ENCODE results near the gene S100A11. TPM values are rescaled to one million over a fixed set of nuclear protein-coding genes. Genes with fewer than 3 reads are reported as not detected.

The S100A11 gene
- total and polyA plus RNA-seq, 3 experiments from 2014 or later: 257 to 554 (median 262) TPM

DNA sequence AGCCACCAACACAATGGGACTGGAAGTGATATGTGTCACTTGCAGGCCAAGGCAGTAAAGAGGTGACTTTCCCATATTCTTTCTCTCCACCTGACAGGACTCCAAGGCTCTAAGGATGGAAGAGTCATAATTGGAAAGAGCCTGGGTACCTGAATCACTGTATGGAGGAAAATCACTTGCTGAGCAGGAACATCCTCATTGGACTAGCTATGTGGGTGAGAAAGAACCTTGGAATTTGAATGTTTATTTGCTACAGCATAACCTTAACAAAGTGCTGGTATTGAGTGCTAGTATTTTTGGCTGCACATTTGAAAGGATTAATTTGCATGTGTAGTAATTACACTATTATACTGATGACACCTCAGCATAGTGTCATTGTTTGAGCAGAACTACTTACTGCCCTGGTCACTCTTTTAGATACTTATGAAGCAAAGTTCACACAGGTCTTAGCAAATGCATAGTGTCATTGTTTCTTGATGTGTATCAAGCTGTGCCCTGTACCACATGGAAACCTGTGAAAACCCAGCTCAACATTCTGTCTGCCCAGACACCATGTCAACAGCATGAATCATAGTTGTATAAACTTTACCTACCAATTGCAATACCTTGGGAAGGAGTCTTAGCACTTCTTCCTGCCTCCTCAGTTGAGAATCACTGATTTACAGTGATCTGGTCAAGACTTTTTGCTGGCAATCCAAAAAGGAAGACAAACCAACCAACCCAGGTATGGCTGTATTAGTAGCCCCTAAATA, 38.0 kb downstream of the S100A11 start:
- no peaks in the 10 kb centered on the region for H3K9me3 ChIP-seq (ENCODE audit: low read length)

GRCh38 chr1:151997284-151997570, 39.6 kb downstream of the S100A11 start:
- peaks cover 6% of the 10 kb centered on the region in 2 donors for H3K27me3 Mint-ChIP-seq
- CTCF ChIA-PET: interaction anchor here (2.5 to 19.1 kb wide), 5 partner anchors 10 to 60 kb away, joined by 9 to 339 read pairs (median 31); no protein-coding TSS in a partner anchor

More for the DNA sequence above, 38.0 kb downstream of the S100A11 start:
- ChIA-PET CTCF (interaction anchor here (1.0 to 19.1 kb wide), 7 partner anchors 11 to 405 kb away, joined by 3 to 339 read pairs (median 31); no protein-coding TSS in a partner anchor), POLR2A (interaction anchor here (1.1 kb wide), 1 partner anchor 31 kb away, joined by 3 read pairs; no protein-coding TSS in a partner anchor)
- peaks cover 6% of the 10 kb centered on the region for H3K4me1 ChIP-seq (ENCODE audit: insufficient read depth, low read length)
- H3K27me3 ChIP-seq (ENCODE audit: insufficient read depth, low read length, poor library complexity, severe bottlenecking): no peaks in the 10 kb centered on the region
- peaks cover 0 to 3% (median 0%) of the 10 kb centered on the region in 3 donors for H3K36me3 Mint-ChIP-seq
- DNase-seq: no peak
- no peak overlapping the region for H3K27ac ChIP-seq (ENCODE audit: low read depth, low read length)
- no peaks in the 10 kb centered on the region for H3K36me3 ChIP-seq (ENCODE audit: insufficient read depth, low read length)
- H3K4me3 ChIP-seq (ENCODE audit: low read length): no peak overlapping the region
- no peaks in the 10 kb centered on the region for H3K9me3 Mint-ChIP-seq
- H3K4me1 Mint-ChIP-seq: peaks cover 7 to 17% (median 7%) of the 10 kb centered on the region in 3 donors
- H3K27ac Mint-ChIP-seq: no peak overlapping the region
- H3K27me3 Mint-ChIP-seq: peaks cover 6 to 11% of the 10 kb centered on the region in 2 donors
- no peak overlapping the region for H3K4me3 Mint-ChIP-seq

DNA sequence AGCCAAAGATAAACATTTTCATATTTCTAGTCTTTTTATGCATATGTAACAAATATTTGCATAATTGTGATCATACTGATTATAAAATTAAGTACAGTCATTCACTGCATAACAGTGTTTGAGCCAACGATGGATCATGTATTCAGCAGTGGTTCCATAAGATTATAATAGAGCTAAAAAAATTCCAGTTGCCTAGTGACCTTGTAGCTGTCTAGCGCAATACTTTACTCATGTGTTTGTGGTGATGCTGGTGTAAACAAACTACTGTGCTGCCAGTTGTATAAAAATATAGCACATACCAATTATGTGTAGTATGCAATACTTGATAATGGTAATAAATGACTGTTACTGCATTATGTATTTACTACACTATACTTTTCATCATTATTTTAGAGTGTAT, 41.0 kb downstream of the S100A11 start:
- DNase-seq: no peak
- Histone ChIP-seq H3K27me3 (ENCODE audit: insufficient read depth, low read length, poor library complexity, severe bottlenecking) (no peaks in the 10 kb centered on the region), H3K4me3 (ENCODE audit: low read length) (no peak overlapping the region), H3K9me3 (ENCODE audit: low read length) (no peaks in the 10 kb centered on the region), H3K36me3 (ENCODE audit: insufficient read depth, low read length) (no peaks in the 10 kb centered on the region), H3K27ac (ENCODE audit: low read depth, low read length) (no peak overlapping the region), H3K4me1 (ENCODE audit: insufficient read depth, low read length) (peaks cover 26% of the 10 kb centered on the region)
- Mint-ChIP-seq H3K27me3 (peaks cover 0 to 3% of the 10 kb centered on the region in 2 donors), H3K36me3 (peaks cover 0 to 15% (median 0%) of the 10 kb centered on the region in 3 donors), H3K4me3 (peak overlapping the region in 1 of 7 donors; percentile 24), H3K9me3 (no peaks in the 10 kb centered on the region), H3K27ac (peak overlapping the region in 5 of 8 donors; percentile 35 to 98 (median 96)), H3K4me1 (peaks cover 30 to 39% (median 30%) of the 10 kb centered on the region in 3 donors)
- ChIA-PET POLR2A (interaction anchor here (0.6 kb wide), 1 partner anchor 32 kb away, joined by 3 read pairs; no protein-coding TSS in a partner anchor), CTCF (interaction anchor here (0.7 to 19.1 kb wide), 12 partner anchors 9 to 402 kb away, joined by 3 to 339 read pairs (median 6); no protein-coding TSS in a partner anchor)

More at GRCh38 chr1:151997284-151997570, 39.6 kb downstream of the S100A11 start:
- H3K4me1 ChIP-seq (ENCODE audit: insufficient read depth, low read length): peaks cover 13% of the 10 kb centered on the region
- H3K36me3 ChIP-seq (ENCODE audit: insufficient read depth, low read length): no peaks in the 10 kb centered on the region
- POLR2A ChIA-PET: no interaction called here
- no peaks in the 10 kb centered on the region for H3K9me3 ChIP-seq (ENCODE audit: low read length)
- peaks cover 0 to 9% (median 0%) of the 10 kb centered on the region in 3 donors for H3K36me3 Mint-ChIP-seq
- no peaks in the 10 kb centered on the region for H3K27me3 ChIP-seq (ENCODE audit: insufficient read depth, low read length, poor library complexity, severe bottlenecking)
- no peaks in the 10 kb centered on the region for H3K9me3 Mint-ChIP-seq
- H3K4me1 Mint-ChIP-seq: peaks cover 16 to 25% (median 17%) of the 10 kb centered on the region in 3 donors
- peak overlapping the region in 1 of 7 donors; percentile 16 for H3K4me3 Mint-ChIP-seq
- no peak for DNase-seq
- no peak overlapping the region for H3K4me3 ChIP-seq (ENCODE audit: low read length)
- H3K27ac Mint-ChIP-seq: peak overlapping the region in 1 of 8 donors; percentile 11
- H3K27ac ChIP-seq (ENCODE audit: low read depth, low read length): no peak overlapping the region

DNA sequence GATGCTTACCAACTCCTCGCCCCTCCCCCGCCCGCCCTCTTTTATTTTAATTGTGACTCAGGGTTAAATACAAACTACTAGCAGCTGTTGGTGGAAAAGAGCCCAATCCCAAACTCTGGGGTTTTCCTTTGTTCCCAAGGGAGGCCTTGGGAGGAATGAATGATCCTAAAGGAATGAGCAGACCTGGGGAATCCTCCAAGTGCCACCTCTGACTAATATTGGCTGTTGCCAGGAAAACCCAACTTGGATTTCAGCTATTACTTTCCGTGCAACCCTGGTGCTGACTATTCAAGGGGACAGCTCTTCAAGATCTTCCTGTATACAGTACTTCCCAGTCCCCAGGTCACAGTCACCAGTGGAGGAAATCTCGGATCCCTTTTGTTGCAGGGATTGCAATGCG, 41.8 kb downstream of the S100A11 start:
- H3K27ac Mint-ChIP-seq: peak overlapping the region; percentile 64 to 98 (median 90)
- peak overlapping the region in 6 of 7 donors; percentile 9 to 66 (median 52) for H3K4me3 Mint-ChIP-seq
- no peaks in the 10 kb centered on the region for H3K9me3 ChIP-seq (ENCODE audit: low read length)
- no peaks in the 10 kb centered on the region for H3K27me3 Mint-ChIP-seq
- H3K4me3 ChIP-seq (ENCODE audit: low read length): no peak overlapping the region
- H3K27ac ChIP-seq (ENCODE audit: low read depth, low read length): no peak overlapping the region
- CTCF ChIA-PET: interaction anchor here (2.0 to 19.1 kb wide), 5 partner anchors 7 to 60 kb away, joined by 9 to 339 read pairs (median 15); no protein-coding TSS in a partner anchor
- H3K27me3 ChIP-seq (ENCODE audit: insufficient read depth, low read length, poor library complexity, severe bottlenecking): no peaks in the 10 kb centered on the region
- H3K36me3 ChIP-seq (ENCODE audit: insufficient read depth, low read length): no peaks in the 10 kb centered on the region
- no peak for DNase-seq
- H3K9me3 Mint-ChIP-seq: no peaks in the 10 kb centered on the region
- H3K36me3 Mint-ChIP-seq: peaks cover 0 to 19% (median 0%) of the 10 kb centered on the region in 3 donors
- H3K4me1 Mint-ChIP-seq: peaks cover 38 to 48% (median 38%) of the 10 kb centered on the region in 3 donors
- peaks cover 33% of the 10 kb centered on the region for H3K4me1 ChIP-seq (ENCODE audit: insufficient read depth, low read length)
- POLR2A ChIA-PET: no interaction called here

- Mint-ChIP-seq H3K4me1 (peaks cover 48 to 58% (median 49%) of the 10 kb centered on the region in 3 donors), H3K4me3 (peak within 1 kb of the TSS; percentile 96 to 100 (median 97)), H3K27ac (peak within 1 kb of the TSS; percentile 96 to 99 (median 98)), H3K27me3 (no peaks in the 10 kb centered on the region), H3K36me3 (peaks cover 0 to 24% (median 0%) of the 10 kb centered on the region in 3 donors), H3K9me3 (no peaks in the 10 kb centered on the region)
- peak; percentile 72 to 88 (median 80) for DNase-seq
- Histone ChIP-seq H3K9me3 (ENCODE audit: low read length) (no peaks in the 10 kb centered on the region), H3K27me3 (ENCODE audit: insufficient read depth, low read length, poor library complexity, severe bottlenecking) (no peaks in the 10 kb centered on the region), H3K4me1 (ENCODE audit: insufficient read depth, low read length) (peaks cover 42% of the 10 kb centered on the region), H3K27ac (ENCODE audit: low read depth, low read length) (peak within 1 kb of the TSS; percentile 87), H3K4me3 (ENCODE audit: low read length) (peak within 1 kb of the TSS; percentile 79), H3K36me3 (ENCODE audit: insufficient read depth, low read length) (no peaks in the 10 kb centered on the region)
- POLR2A ChIA-PET: interaction anchor here (0.6 to 1.6 kb wide), 3 partner anchors 23 to 85 kb away, joined by 3 to 4 read pairs (median 3); partner anchors contain the start of gene THEM4
- CTCF ChIA-PET: interaction anchor here (1.1 to 19.1 kb wide), 3 partner anchors 9 to 60 kb away, joined by 4 to 339 read pairs (median 14); no protein-coding TSS in a partner anchor
These were observed 42.9 kb downstream of the S100A11 start, which contains the start of gene S100A10 for GRCh38 chr1:151993734-151994496. TSS of gene S100A10 (minus strand) at chr1:151993859. CDS start at chr1:151986230, 7,629 bp downstream.

- Histone ChIP-seq H3K9me3 (ENCODE audit: low read length) (no peaks in the 10 kb centered on the region), H3K27ac (ENCODE audit: low read depth, low read length) (peak overlapping the region; percentile 87), H3K4me3 (ENCODE audit: low read length) (peak overlapping the region; percentile 79), H3K27me3 (ENCODE audit: insufficient read depth, low read length, poor library complexity, severe bottlenecking) (no peaks in the 10 kb centered on the region), H3K4me1 (ENCODE audit: insufficient read depth, low read length) (peaks cover 47% of the 10 kb centered on the region), H3K36me3 (ENCODE audit: insufficient read depth, low read length) (no peaks in the 10 kb centered on the region)
- Mint-ChIP-seq H3K4me1 (peaks cover 54 to 65% (median 56%) of the 10 kb centered on the region in 3 donors), H3K27ac (peak overlapping the region; percentile 95 to 99 (median 98)), H3K4me3 (peak overlapping the region; percentile 96 to 100 (median 97)), H3K36me3 (peaks cover 0 to 29% (median 0%) of the 10 kb centered on the region in 3 donors), H3K9me3 (no peaks in the 10 kb centered on the region), H3K27me3 (no peaks in the 10 kb centered on the region)
- POLR2A ChIA-PET: interaction anchor here (0.6 to 1.6 kb wide), 3 partner anchors 22 to 84 kb away, joined by 3 to 4 read pairs (median 3); partner anchors contain the start of gene THEM4
- peak; percentile 27 to 59 (median 41) for DNase-seq
- CTCF ChIA-PET: interaction anchor here (1.0 to 19.1 kb wide), 5 partner anchors 9 to 60 kb away, joined by 3 to 339 read pairs (median 4); no protein-coding TSS in a partner anchor
These were observed 43.6 kb downstream of the S100A11 start for GRCh38 chr1:151993084-151993733.
